PFSK-1 (cell line): ENCODE measurements around the gene AGO3.

Source experiments
- POLR2AphosphoS5 ChIP-seq: IDR thresholded peaks from 2 replicates; pipeline ENCODE4 v1.6.1; 2012; ENCODE audit warnings: low read depth, mild to moderate bottlenecking, control low read depth, low read length, moderate library complexity
- REST ChIP-seq, 2 experiments: IDR thresholded peaks; 2 replicates each; pipeline versions ENCODE4 v1.6.1 to v1.8.0; 2011 to 2012; ENCODE audit warnings: low read depth in 2 of 2, low read length in 2 of 2, control low read depth in 1 of 2, inconsistent platforms in 1 of 2, mild to moderate bottlenecking in 1 of 2, moderate library complexity in 1 of 2; ENCODE audit not compliant: insufficient read depth in 1 of 2
- SIN3A ChIP-seq: IDR thresholded peaks from 2 replicates; pipeline ENCODE4 v1.6.1; 2012; ENCODE audit warnings: mild to moderate bottlenecking, low read length, moderate library complexity, borderline replicate concordance; ENCODE audit not compliant: insufficient read depth

- TF ChIP-seq SIN3A (no peak), POLR2AphosphoS5 (no peak), REST (IDR thresholded peaks at IDR 0.05; ENCODE audit: insufficient read depth in 1 of 2, low read depth in 2 of 2, low read length in 2 of 2) (no peak)
Observed at GRCh38 chr1:36067871-36068270, 137.0 kb downstream of the AGO3 start.
